Mucosa of descending colon (tissue), 3 donors: Measurements from ENCODE around the gene SPATA6L. TPM values are rescaled to one million over a fixed set of nuclear protein-coding genes. Genes with fewer than 3 reads are reported as not detected.
"Not testable (repeated sequence)": the region's sequence is repeated elsewhere in the genome, so short reads cannot be mapped to it uniquely, and the experiment has no call there.

Source experiments
- ATAC-seq: fragments of 200-7000 bp; cut with Tn5 transposase; one replicate; pipeline ENCODE4 v1.9.1; 2020; ENCODE audit warnings: mild to moderate bottlenecking, moderate library complexity
- DNase-seq, 3 donors: peaks; one replicate each; pipeline ENCODE4 v3.0.0-alpha.2; 2020
- H3K36me3 ChIP-seq: fragments of 200-600 bp; one replicate; pipeline ENCODE4 v1.8.0; 2021; ENCODE audit warnings: low read depth, mild to moderate bottlenecking
- H3K4me1 ChIP-seq: fragments of 200-600 bp; one replicate; pipeline ENCODE4 v1.8.0; 2021; ENCODE audit warnings: low read depth, mild to moderate bottlenecking
- H3K4me3 ChIP-seq: fragments of 200-600 bp; one replicate; pipeline ENCODE4 v1.8.0; 2021; ENCODE audit warnings: mild to moderate bottlenecking
- H3K9me3 ChIP-seq: fragments of 200-600 bp; one replicate; pipeline ENCODE4 v1.8.0; 2021; ENCODE audit warnings: mild to moderate bottlenecking
- intact Hi-C, 2 donors: fragments of 100-400 bp; cut with DNase I in 1 of 2; cut with micrococcal nuclease in 1 of 2; formaldehyde crosslinking; loops; one replicate each; pipeline versions ENCODE4 v1.11.0 to v1.11.1; 2022; cut with DNase I, micrococcal nuclease
- total RNA-seq, 3 donors: library from RNA; stranded (reverse); fragmentation: NEBNext Ultra II Directional in 2 of 3; extraction: Animal tissue kit (Norgen Biotek cat#: 25700) in 2 of 3; gene quantifications; one replicate each; pipeline versions ENCODE4 v1.2.1 to v1.2.4, GENCODE V29; 2021 to 2023
- TF ChIP-seq, protein P1 (sequence below): fragments of 200-600 bp; IDR thresholded peaks from one replicate; pipeline ENCODE4 v1.8.0; 2022; ENCODE audit warnings: antibody characterized with exemption, mild to moderate bottlenecking
- donor health status: DM: no; HTN: no; CAD: no; lungs with moderate emphysema.
- donor health status: DM: no; HTN: no; CAD: no.
- donor health status: DM: no; HTN: yes; CAD: no.

SPATA6L gene
- total RNA-seq, 3 donors from 2014 or later = 4.5 to 4.9 (median 4.7) TPM

DNA sequence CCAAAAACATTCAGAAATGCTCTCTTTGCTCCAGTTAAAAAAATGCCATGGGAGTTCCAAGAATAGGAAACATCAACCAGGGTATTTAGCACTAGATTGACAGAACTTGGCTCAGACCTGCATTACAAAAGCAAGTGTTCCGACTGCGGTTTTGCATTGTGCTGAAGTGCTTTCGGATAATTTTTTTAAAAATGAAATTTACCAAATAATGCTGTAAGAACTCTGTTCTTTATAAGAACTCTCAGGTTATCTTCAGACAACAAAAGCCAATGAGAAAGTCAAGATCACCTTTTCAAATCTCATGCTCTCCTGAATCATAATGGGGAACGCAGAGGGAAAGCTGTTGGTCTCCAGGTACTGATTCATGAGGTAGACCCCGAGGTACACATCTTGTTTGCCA is 4.7 kb downstream of the SPATA6L start:
- Histone ChIP-seq H3K4me1 (peaks cover 17% of the 10 kb centered on the region), H3K9me3 (no peaks in the 10 kb centered on the region), H3K36me3 (no peaks in the 10 kb centered on the region), H3K4me3 (no peak overlapping the region)
- TF ChIP-seq, protein P1, sequence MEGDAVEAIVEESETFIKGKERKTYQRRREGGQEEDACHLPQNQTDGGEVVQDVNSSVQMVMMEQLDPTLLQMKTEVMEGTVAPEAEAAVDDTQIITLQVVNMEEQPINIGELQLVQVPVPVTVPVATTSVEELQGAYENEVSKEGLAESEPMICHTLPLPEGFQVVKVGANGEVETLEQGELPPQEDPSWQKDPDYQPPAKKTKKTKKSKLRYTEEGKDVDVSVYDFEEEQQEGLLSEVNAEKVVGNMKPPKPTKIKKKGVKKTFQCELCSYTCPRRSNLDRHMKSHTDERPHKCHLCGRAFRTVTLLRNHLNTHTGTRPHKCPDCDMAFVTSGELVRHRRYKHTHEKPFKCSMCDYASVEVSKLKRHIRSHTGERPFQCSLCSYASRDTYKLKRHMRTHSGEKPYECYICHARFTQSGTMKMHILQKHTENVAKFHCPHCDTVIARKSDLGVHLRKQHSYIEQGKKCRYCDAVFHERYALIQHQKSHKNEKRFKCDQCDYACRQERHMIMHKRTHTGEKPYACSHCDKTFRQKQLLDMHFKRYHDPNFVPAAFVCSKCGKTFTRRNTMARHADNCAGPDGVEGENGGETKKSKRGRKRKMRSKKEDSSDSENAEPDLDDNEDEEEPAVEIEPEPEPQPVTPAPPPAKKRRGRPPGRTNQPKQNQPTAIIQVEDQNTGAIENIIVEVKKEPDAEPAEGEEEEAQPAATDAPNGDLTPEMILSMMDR = no peak
- intact Hi-C loops = no loop called here
- DNase-seq (no peak), ATAC-seq (no peak)

DNA sequence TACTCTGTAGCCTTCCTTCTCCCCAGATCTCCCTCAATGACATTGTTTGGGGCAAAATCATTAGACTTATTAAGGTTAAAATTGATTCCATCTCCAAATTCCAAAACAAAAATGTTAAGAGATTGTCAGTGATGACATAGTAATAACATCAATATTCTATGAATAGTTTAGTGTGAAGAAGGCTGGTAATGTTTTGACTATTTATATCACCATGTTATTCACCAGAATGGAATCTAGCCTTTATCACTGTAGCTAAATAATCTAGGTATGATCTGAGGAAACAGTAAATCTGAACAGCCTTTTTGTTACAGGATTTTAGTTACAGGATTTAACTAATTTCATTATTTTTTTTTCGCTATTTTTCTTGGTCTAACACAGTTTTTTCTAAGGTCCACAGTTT is 5.1 kb downstream of the SPATA6L start:
- peaks cover 17% of the 10 kb centered on the region for H3K4me1 ChIP-seq
- intact Hi-C loops = no loop called here

DNA sequence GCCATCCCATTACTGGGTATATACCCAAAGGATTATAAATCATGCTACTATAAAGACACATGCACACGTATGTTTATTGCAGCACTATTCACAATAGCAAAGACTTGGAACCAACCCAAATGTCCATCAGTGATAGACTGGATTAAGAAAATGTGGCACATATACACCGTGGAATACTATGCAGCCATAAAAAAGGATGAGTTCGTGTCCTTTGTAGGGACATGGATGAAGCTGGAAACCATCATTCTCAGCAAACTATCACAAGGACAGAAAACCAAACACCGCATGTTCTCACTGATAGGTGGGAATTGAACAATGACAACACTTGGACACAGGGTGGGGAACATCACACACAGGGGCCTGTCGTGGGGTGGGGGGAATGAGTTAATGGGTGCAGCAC is 5.6 kb downstream of the SPATA6L start:
- H3K9me3 ChIP-seq, H3K4me3 ChIP-seq, intact Hi-C loops, DNase-seq, ATAC-seq, H3K36me3 ChIP-seq: not testable (repeated sequence)
- peaks cover 17% of the 10 kb centered on the region for H3K4me1 ChIP-seq

More for the DNA sequence above, 5.1 kb downstream of the SPATA6L start:
- no peak overlapping the region for H3K4me3 ChIP-seq
- TF ChIP-seq, protein P1 = no peak
- H3K9me3 ChIP-seq = no peaks in the 10 kb centered on the region
- no peaks in the 10 kb centered on the region for H3K36me3 ChIP-seq
- DNase-seq (no peak), ATAC-seq (no peak)

DNA sequence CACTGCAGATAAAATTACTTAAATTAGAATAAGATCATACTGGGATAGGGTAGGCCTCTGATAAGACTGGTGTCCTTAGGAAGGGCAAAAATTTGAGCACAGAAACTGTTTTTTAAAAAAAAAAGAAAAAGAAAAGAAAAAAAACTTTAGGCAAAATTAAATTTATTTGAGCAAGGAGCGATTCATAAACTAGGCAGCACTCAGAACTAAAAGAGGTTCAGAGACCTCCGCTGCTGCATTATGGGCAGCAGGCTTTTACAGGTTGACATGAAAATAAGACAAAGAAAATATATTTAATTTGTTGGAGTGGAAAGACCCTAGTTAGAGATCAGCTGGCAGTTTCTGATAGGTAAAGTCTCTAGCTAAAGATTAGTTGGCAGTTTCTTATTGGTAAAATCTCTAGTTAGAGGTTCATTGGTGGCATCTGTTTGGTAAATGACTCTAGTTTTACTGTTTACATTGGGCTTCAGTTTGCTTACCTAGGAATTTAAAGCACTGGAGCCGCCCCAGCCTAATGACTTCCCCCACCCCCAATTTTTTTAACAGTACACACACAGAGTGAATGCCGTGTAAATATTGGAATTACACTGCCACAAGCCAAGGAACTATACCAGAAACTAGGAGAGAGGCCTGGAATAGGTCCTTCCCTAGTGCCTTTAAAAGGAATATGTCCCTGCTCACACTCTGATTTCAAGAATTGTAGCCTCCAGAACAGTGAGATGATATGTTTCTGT is 8.7 kb downstream of the SPATA6L start:
- intact Hi-C loops = no loop called here
- H3K36me3 ChIP-seq = no peaks in the 10 kb centered on the region
- H3K9me3 ChIP-seq = no peaks in the 10 kb centered on the region
- peaks cover 5% of the 10 kb centered on the region for H3K4me1 ChIP-seq
- DNase-seq (no peak), ATAC-seq (peak; percentile 5)
- no peak overlapping the region for H3K4me3 ChIP-seq
- TF ChIP-seq, protein P1 = no peak

DNA sequence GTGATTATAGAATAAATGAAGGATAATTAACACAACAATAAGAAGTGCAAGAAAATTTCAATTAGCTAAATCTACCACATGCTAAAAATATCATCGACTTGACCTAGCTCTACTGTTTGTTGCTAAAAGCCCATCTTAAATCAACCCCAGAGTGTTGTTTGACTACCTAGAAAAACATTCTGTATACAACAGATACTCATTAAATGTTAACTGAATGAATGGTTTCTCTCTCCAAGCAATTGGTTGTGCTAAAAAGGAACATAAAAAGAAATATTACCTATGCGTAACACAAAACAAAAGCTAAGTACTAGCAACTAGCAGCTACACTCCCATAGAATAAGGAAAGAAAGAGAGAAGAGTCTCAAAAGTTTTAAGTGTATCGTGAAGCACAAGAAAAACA is 9.7 kb downstream of the SPATA6L start:
- intact Hi-C loops = no loop called here
- DNase-seq (no peak), ATAC-seq (no peak)
- no peaks in the 10 kb centered on the region for H3K36me3 ChIP-seq
- peaks cover 5% of the 10 kb centered on the region for H3K4me1 ChIP-seq
- TF ChIP-seq, protein P1 = no peak
- H3K4me3 ChIP-seq = no peak overlapping the region
- no peaks in the 10 kb centered on the region for H3K9me3 ChIP-seq

DNA sequence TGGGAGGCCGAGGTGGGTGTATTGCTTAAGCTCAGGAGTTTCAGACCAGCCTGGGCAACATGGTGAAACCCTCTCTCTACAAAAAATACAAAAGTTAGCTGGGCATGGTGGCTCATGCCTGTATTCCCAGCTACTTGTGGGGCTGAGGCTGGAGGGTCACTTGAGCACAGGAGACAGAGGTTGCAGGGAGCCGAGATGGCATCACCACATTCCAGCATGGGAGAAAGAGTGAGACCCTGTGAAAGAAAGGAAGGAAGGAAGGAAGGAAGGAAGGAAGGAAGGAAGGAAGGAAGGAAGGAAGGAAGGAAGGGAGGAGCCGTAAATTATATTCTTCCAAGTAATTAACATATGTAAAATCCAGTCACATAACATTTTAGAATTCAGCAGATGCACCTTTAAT is 10.1 kb downstream of the SPATA6L start:
- H3K36me3 ChIP-seq, H3K4me1 ChIP-seq, H3K9me3 ChIP-seq, ATAC-seq, DNase-seq, H3K4me3 ChIP-seq, intact Hi-C loops: not testable (repeated sequence)

DNA sequence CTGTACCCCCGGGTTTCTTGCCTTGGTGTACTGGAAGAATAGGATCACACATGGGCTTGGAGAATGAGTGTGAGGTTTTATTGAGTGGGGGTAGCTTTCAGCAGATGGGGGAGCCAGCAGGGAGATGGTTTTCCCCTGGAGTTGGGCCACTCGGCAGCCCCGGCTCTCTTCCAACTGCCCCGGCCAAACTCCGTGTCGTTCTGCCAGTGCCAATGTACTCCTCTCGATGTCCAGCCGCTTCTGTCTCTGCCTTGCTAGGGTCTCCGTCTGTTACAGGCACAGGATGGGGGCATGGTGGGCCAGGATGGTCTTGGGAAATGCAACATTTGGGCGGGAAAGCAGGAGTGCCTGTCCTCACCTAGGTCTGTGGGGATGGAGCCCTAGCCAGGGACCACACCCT is 11.7 kb downstream of the SPATA6L start:
- H3K36me3 ChIP-seq = no peaks in the 10 kb centered on the region
- no peak overlapping the region for H3K4me3 ChIP-seq
- H3K9me3 ChIP-seq = no peaks in the 10 kb centered on the region
- intact Hi-C loops = no loop called here
- TF ChIP-seq, protein P1 = no peak
- peaks cover 5% of the 10 kb centered on the region for H3K4me1 ChIP-seq
- no peak for DNase-seq
- no peak for ATAC-seq
